G401.6 (cell line): ENCODE measurements around the gene KIRREL3.
"Not testable (repeated sequence)": the region's sequence is repeated elsewhere in the genome, so short reads cannot be mapped to it uniquely, and the experiment has no call there.

Experiments
- FAIRE-seq: peaks from 2 replicates; lab custom pipeline; 2012; peaks lifted over from hg19 to GRCh38; lab: Jason Lieb, UNC

Gene KIRREL3

DNA sequence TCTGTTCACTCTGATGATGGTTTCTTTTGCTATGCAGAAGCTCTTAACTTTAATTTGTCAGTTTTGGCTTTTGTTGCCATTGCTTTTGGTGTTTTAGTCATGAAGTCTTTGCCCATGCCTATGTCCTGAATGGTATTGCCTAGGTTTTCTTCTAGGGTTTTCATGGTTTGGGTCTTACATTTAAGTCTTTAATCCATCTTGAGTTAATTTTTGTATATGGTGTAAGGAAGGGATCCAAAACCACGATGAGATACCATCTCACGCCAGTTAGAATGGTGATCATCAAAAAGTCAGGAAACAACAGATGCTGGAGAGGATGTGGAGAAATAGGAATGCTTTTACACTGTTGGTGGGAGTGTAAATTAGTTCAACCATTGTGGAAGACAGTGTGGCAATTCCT, 48.0 kb downstream of the KIRREL3 start:
- FAIRE-seq = not testable (repeated sequence)

DNA sequence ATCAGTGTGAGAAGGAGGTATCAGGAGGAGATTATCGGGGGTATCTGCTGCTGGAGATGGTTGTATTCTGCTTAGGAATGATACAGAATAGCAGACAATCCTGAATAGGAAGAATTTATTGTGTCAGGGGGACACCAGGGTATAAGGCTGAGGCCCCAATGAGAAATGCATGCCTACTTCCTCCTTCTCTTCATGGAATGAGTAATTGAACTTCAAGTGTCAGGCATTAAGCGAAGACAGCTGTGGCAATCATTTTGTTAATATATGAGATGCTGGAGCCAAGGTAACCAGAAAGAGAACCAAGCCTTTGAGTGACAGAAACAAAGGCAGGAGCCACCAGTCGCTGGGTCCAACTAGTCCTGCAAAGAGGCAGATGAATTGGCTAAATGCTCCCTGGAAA, 49.1 kb downstream of the KIRREL3 start:
- FAIRE-seq = no peak

DNA sequence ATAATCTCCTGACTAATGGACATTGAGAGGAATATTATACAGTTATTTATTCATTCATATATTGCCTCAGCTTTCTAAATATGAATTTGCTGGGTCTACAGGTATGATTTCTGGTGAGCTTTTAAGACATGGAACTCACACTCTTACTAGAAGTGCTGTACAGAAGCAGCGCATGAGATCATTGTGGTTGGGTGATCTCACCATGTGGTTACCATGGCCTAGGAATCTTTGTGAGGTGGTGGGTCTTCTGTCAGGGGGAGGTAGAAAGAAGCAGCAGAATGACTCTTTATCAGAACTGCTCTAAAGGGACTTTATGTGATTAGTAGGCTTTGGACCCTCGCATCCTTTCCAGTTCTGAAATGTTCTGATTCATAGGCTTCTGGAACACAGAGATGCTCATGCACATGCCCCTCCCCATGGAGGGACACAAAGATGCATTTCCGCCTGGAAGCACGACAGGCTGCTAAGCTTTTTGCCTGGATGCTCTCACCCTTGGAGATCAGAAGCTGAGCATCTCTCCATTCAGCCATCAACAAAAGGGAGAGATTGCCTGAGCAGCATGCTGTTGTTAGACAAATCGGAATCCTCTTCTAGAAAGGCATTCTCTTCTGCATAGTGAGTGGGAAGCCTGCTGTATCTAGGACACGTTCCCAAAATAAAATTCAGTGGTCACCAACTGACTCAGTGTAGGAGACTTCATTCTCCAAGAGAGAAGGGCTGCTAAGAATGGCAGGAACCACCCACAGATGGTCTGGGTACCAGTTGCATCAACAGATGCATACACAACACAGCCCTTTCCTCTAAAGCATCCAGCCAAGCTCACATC, 51.3 kb downstream of the KIRREL3 start:
- FAIRE-seq = no peak

DNA sequence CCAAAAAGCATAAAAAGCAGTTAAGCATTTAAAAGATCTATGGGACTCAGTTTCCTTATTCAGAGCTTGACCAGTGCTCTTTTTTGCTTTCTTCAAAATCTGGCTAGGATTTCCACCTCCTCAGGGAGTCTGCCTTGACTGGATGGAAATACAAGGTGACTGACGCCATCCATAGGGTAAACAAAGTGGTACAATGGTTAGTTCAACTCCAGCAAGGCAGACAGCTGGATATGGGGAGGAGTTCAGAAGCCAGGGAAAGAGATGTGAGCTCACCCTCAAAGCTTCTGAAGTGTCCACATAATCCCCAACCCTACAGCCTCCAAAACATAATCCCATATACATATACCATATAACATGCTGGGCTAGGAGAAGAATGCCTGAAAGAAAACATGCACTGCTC, 52.0 kb downstream of the KIRREL3 start:
- no peak for FAIRE-seq

DNA sequence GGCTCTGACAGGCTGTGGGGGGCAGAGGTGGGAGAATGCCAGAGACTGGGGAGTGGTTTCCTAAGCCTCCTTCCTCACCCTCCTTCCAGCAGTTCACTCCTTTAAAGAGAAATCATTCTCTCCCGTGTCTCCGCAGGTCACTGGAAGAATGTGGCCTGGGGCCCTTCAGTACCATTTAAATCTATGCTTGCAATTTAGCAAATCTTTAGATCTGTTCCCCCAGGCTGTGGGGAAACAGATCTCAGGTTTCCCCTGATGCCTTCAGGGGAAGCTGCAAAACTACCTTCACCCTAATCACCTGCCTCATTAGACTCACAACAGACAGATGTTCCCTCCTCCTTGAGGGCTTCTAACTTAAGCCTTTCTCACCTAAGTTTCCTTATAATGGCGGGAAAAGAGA, 55.3 kb downstream of the KIRREL3 start:
- no peak for FAIRE-seq

DNA sequence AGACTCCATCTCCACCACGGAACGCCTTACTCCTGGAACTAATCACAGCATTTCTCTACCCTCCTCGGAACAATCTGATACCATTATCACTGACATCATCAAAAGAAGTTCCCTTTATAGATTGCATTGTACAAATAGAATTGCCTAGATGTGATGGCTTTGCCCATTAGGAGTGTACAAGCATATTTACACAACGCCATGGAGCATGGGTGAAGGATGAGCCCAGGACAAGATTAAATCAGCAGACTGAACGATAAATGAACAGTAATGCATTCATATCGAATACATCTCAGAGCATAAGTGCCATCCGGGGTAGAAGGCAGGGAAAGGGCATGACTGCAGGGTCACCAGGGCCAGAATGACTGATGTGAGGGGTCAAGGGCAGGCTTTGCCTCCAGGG, 57.3 kb downstream of the KIRREL3 start:
- FAIRE-seq = no peak

DNA sequence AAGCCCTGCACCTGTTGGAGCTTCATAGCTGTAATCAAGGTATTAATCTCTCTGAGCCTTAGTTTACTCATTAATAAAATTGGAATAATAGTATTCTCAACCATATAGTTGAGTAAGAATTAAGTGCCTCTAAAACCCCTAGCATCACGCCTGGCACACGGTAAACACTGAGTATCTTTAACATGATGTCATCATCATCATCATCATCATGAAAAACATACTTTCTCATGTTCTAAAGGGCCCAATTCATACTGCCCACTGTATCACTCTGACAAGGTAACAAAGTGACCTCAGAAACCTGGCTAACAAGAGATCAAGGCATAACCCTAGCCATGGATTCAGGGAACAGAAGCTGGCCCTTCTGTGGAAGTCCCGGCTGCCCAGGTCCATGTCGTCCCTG, 58.4 kb downstream of the KIRREL3 start:
- no peak for FAIRE-seq

DNA sequence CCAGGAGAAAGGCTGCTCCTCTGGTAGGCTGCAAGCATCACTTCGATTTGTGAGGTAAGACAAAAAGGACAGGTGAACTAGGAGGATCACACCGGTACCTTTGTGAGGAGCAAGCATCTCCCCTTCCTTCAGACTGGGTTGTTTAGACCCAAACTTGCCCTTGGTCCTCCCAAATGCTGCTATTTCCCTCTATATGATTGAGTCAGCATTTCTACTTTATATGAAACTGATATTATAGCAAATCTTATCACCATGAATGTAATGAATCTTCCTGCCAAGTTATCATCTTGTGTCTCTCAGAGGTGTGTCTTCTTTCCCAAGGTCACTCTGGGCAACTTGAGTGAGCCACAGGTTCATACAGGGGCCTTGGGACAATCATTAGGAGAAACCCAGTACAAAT, 61.0 kb downstream of the KIRREL3 start:
- no peak for FAIRE-seq

DNA sequence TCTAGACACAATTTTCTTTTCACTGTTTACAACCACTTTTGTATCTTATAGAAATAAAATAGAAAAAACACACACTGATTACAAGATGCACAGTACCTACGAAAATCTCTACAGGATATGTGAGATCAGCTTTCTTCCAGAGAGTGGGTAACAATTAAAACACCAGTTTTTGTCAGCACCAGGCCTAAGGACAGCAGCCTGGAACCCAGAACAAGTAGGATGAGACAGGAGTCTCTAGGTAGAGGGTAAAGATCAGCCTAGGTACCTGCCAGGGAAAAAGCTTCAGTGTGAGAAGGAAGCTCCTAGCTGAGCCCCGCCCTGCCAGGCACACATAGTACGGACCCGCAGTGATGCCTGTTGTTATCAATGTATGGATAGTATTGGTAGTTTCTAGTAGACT, 61.9 kb downstream of the KIRREL3 start:
- no peak for FAIRE-seq

DNA sequence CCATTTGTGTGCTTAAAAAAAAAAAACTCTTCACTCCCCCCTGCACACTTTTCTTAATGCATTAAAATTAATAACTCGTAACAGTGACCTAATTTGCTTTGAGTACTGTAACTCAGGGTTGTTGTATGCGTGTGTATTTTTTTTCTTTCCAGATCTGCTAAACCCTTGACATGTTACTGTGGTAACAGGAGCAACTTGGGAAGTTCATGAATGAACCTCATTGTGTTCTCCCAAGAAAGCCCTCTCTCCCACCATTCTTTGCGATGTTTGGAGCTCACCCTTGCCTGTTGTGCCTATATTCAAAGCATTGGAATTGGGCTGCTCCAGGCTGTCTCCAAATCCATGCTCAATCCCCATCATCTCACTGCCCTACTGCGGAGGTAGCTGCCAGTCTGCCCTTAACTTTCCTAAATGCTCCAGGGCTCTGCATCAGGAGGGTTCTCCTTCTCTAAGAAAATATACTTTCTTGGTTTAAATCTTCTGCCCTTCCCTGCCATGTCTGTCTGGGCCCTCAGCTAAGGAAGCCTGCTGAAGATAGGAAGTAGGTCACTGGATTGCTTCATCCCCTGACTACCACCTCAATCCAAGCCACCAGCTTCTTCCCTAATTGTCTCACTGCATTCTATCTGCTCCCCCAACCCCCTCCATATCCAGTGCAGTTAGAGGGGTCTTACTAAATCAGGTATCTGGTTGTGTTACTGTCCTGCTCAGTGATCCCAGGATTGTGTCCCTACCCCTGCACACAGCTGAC, 70.3 kb downstream of the KIRREL3 start:
- no peak for FAIRE-seq

DNA sequence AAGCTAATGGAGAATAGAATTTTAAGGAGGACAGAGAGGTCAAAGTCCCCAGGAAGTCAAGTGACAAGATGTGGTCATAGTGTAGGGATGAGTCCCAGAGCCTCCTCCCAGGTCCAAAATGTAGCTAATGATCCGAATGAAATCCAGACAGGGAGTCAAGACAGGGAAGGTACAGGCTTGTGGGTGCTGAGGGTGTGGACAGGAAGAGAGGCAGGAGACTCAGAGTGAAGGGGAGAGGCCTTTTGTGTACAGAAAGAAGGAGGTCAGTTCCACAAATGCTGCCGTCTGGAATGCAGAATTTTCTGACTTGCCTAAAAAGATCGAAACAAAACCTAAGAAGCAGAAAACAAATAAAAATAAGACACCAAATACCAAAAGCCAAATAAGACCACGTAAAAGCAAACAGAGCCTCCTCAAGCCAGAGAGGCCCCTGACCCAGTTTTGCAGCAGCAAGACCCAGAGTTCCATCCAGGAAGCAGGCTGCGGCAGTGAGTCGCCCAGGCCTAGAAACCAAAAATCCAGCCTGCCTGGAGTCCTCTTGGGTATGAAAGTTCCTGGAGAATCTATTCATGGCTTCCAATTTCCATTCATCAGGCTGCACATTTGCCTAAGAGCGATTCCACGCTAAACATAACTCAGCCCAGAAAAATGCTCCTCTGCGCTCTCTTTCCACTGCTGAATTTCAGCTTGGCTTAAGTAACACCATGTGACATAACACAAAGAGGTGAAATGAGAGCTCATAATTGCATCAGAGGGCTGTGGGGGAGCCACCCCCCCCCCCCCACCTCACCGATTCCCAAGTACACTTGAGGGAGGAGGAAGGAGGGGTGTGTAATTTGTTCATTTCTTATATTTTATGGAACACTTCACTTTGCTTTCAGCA, 71.2 kb downstream of the KIRREL3 start:
- FAIRE-seq = no peak

DNA sequence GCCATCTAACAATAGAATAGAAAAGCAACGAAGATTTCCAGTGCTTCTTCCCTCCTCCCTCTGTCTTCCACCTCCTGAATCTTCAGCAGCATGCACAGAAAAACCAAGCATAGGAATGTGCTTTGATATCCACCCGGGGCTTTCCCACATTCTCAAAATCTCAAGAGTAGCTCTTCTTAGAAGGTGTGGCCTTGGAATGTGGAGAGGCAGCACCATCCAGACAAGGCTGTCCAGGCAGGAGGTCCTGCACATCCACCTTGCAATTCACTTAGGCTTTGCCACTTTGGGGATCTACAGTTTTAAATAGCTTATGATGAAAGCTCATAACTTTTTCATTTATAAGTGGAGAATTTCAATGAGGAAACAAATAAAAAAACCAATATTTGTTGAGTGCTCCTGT, 72.9 kb downstream of the KIRREL3 start:
- FAIRE-seq = no peak

DNA sequence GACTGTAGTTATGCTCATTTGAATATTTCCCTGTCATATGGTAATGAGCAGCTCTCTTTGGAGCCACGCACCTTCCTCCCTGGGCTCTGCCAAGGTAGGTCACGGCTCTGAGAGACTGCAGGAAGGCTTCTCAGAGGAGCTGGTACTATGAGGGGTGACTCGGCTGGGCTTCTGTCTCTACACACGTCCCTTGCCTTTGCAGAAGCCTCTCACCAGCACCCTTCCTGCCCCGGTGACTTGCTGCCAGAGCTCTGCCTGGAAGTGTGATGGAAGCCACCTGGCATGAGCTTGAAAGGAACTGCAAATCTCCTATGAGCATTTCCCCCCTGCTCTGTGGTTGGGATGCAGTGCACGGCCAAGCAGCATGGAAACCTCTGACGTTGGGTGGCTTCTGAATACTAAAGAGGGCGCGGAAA, 74.2 kb downstream of the KIRREL3 start:
- no peak for FAIRE-seq

DNA sequence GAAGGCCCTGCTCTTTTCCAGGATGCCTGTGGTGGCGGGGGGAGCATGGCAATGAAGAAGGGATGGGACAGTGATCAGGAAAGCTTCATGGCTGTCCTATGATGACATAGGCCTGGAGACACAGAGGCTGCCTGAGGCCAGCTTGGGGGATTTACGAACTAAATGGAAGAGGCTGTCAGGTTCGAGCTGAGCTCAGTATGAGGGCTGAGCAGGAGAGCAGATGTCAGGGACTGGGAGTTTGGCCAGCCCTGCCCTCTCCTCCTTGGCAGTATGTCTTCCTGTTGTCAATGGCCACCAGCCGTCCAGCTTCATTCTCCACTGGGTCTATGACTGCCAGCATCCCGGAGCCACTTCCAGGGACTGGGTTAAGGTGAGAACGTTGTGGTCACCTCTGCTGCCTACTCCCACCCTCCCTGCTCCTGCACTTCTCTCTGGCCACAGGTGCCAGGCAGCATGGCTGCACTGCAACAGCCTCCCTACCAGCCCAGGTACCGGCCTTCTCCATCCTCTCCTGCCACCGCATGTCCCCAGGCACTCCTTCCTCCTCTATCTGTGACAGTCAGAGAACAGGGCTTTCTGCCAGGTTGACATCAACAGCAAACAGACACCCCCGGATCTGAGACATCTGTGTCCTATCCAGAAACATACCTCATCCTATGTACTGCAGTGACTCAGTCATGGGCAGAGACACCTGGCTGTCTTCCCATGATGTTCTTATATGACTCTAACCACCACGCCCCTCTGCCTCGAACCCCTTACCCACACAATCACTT, 75.1 kb downstream of the KIRREL3 start:
- FAIRE-seq = no peak

DNA sequence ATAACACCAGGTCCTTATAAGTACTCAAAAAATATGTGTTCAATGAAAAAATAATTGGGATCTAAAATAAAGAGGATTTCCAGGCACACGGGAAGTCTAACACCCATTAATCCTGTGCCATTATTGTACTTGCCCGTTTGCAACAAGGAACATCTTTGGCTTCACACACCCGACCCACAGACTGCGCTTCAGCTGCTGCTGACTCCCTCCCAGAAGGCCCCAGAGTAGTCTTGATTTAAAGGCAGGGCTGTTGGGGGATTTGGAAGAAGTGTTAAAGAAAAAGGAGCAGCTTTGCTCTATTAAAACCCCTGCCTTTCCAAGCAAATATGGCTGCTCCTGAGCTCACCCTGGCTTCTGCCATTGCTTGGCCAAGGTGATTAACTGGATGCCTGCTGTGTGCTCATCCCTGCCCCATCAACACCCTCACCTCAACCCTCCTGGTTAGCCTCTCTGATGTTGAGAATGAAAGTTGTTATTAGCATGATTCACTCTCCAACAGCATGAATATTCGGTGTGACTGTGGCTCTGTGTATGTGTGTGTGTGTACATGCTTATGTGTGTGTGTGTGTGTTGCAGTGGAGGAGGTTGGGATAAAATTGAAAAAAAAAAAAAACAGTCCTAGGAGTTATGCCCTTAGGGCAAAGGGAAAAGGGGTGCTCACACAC, 76.1 kb downstream of the KIRREL3 start:
- FAIRE-seq = no peak

DNA sequence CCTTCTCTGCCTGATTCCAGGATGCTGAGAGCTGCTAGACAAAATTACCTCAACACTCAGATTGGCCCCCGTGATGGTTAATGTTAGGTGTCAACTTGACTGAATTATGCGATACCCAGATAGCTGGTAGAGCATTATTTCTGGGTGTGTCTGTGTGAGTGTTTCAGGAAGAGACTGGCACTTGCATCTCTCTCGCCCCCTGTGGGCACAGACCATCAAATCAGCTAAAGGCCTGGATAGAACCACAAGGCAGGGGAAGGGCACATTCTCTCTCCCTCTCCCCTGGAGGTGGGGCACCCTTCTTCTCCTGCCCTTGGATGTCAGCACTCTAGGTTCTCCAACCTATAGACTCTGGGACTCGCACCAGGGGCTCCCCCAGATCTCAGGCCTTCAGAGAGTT, 79.7 kb downstream of the KIRREL3 start:
- no peak for FAIRE-seq

DNA sequence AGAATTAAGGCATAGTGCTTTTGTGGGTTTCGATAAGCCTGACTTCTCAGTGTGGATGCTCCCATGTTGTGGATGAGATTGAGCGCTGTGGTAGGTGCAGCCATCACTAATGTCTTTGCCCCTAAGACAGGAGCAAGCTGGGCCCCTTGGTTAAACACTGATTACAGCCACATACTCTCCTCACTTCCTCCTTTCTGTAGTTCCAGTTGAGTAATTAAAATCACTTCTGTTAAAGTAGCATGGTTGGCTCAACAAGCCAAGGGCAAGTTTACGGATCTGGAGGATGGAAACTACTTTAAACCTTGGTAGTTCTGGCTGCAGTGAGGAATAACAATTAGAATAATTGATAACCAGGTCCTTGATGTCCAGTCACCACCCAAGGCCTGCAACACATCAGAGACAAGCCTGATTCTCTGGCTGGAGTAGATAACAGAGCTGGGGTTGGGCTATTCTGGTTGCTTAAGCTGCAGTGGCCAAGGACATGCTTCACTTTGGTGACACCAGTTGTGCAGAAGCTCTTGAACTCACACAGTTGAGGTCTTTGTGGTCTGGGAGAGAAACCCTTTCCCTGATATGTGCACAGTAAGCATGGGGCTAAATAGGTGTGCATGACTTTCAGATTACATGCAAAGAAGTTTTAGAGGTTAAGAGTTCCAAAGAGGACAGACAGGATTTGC, 81.3 kb downstream of the KIRREL3 start:
- no peak for FAIRE-seq

DNA sequence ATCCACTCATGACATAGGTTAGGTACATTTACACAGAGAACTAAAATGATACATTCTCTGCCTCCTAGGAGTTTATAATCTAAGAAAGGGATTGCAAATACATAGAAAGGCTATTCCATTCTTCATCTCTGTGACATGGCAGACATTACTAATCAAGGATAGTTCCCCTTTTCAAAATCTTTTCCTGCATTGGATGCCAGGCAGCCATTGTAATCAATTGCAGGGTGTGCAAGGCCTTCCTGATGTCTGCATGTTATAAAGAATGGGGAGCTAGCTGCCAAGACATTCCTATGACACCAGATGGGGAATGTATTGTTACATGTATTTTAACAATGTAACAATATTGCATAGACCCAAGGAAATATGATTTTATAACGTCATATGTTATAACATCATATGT, 82.0 kb downstream of the KIRREL3 start:
- FAIRE-seq = no peak

DNA sequence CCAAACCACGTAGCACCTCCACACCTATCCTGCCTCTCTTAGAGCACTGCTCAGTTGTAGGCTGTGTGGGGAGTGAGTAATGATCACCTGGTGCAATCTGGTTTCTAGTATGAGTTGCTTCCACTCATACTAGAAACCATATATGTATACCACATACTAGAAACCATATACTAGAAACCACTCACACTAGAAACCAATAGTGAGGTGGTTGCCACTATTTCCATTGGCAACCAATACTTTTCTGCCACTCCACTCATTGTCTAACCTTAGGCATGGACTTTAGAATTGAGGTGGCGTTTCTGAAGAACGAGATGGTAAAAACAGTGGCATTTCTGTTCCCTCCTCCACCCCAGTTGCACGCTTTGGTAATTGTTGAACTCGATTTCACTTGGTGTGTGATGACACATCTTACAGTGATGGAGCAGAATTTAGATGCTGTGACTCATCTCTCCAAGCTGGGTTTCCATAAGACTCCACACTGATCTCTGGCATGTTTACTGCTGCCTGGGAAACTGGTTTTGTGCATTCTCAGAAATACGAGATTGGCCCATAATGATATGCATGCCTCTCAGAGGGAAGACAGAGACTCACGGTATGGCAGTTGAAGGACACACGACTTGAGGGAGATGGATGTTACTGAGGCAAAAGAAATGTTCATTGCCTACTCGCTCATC, 82.9 kb downstream of the KIRREL3 start:
- FAIRE-seq = no peak

DNA sequence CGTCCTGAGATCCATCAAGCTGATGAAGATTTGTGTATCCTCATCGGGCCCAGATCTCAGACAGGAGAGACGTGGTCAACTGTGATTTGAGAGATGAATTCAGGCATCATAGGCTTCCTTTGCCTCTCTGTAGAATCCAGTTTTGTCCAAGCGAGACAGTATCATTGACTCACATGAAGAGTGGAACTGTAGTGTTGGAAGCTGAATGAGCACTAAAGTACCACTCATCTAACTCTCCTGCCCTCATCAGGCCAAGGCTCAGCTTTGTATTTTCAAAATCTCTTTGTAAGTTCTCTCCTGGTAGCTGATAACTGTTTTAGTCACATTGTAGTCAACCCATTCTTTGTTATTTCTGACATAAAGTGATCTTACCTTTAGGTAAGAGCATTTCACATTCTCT, 85.1 kb downstream of the KIRREL3 start:
- no peak for FAIRE-seq
